ENCODE results near the gene FRMPD2. TPM values are rescaled to one million over a fixed set of nuclear protein-coding genes. Genes with fewer than 3 reads are reported as not detected.

Gene FRMPD2
- total and polyA plus RNA-seq, 2 experiments from 2014 or later: not detected

GRCh38 chr10:48193556-48193955, 80.9 kb downstream of the FRMPD2 start:
- Histone ChIP-seq H3K79me2 (replicated peaks; ENCODE audit: insufficient read depth) (no peaks in the 10 kb centered on the region), H3K4me2 (no peak overlapping the region), H3F3A (replicated peaks; ENCODE audit: low read depth) (no peaks in the 10 kb centered on the region), H3K9me2 (ENCODE audit: insufficient read depth) (peaks cover 6% of the 10 kb centered on the region; the same call in 1 of the 2 replicates), H3K27ac (ENCODE audit: low read depth) (no peak overlapping the region), H3K4me3 (no peak overlapping the region), H3K4me1 (ENCODE audit: insufficient read depth) (peaks cover 5% of the 10 kb centered on the region), H3K27me3 (ENCODE audit: insufficient read depth) (no peaks in the 10 kb centered on the region), H3K36me3 (ENCODE audit: insufficient read depth) (no peaks in the 10 kb centered on the region), H2AFZ (no peak overlapping the region), H4K20me1 (replicated peaks; ENCODE audit: insufficient read depth) (no peaks in the 10 kb centered on the region)
- ATAC-seq (no peak), DNase-seq (ENCODE audit: low spot score) (no peak)
- H3K27me3 Mint-ChIP-seq (ENCODE audit: insufficient read depth, low read depth, poor library complexity): peaks cover 4% of the 10 kb centered on the region
- peaks cover 12% of the 10 kb centered on the region for H3K4me1 Mint-ChIP-seq
- H3K36me3 Mint-ChIP-seq (ENCODE audit: low read depth): no peaks in the 10 kb centered on the region
- no peak overlapping the region for H3K27ac Mint-ChIP-seq
- TF ChIP-seq, protein P1, sequence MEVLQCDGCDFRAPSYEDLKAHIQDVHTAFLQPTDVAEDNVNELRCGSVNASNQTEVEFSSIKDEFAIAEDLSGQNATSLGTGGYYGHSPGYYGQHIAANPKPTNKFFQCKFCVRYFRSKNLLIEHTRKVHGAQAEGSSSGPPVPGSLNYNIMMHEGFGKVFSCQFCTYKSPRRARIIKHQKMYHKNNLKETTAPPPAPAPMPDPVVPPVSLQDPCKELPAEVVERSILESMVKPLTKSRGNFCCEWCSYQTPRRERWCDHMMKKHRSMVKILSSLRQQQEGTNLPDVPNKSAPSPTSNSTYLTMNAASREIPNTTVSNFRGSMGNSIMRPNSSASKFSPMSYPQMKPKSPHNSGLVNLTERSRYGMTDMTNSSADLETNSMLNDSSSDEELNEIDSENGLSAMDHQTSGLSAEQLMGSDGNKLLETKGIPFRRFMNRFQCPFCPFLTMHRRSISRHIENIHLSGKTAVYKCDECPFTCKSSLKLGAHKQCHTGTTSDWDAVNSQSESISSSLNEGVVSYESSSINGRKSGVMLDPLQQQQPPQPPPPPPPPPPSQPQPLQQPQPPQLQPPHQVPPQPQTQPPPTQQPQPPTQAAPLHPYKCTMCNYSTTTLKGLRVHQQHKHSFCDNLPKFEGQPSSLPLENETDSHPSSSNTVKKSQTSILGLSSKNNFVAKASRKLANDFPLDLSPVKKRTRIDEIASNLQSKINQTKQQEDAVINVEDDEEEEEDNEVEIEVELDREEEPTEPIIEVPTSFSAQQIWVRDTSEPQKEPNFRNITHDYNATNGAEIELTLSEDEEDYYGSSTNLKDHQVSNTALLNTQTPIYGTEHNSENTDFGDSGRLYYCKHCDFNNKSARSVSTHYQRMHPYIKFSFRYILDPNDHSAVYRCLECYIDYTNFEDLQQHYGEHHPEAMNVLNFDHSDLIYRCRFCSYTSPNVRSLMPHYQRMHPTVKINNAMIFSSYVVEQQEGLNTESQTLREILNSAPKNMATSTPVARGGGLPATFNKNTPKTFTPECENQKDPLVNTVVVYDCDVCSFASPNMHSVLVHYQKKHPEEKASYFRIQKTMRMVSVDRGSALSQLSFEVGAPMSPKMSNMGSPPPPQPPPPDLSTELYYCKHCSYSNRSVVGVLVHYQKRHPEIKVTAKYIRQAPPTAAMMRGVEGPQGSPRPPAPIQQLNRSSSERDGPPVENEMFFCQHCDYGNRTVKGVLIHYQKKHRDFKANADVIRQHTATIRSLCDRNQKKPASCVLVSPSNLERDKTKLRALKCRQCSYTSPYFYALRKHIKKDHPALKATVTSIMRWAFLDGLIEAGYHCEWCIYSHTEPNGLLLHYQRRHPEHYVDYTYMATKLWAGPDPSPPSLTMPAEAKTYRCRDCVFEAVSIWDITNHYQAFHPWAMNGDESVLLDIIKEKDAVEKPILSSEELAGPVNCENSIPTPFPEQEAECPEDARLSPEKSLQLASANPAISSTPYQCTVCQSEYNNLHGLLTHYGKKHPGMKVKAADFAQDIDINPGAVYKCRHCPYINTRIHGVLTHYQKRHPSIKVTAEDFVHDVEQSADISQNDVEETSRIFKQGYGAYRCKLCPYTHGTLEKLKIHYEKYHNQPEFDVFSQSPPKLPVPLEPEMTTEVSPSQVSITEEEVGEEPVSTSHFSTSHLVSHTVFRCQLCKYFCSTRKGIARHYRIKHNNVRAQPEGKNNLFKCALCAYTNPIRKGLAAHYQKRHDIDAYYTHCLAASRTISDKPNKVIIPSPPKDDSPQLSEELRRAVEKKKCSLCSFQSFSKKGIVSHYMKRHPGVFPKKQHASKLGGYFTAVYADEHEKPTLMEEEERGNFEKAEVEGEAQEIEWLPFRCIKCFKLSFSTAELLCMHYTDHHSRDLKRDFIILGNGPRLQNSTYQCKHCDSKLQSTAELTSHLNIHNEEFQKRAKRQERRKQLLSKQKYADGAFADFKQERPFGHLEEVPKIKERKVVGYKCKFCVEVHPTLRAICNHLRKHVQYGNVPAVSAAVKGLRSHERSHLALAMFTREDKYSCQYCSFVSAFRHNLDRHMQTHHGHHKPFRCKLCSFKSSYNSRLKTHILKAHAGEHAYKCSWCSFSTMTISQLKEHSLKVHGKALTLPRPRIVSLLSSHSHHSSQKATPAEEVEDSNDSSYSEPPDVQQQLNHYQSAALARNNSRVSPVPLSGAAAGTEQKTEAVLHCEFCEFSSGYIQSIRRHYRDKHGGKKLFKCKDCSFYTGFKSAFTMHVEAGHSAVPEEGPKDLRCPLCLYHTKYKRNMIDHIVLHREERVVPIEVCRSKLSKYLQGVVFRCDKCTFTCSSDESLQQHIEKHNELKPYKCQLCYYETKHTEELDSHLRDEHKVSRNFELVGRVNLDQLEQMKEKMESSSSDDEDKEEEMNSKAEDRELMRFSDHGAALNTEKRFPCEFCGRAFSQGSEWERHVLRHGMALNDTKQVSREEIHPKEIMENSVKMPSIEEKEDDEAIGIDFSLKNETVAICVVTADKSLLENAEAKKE (CRISPR knock-in tag; IDR thresholded peaks at IDR 0.05): no peak
- TF ChIP-seq STAT1 (IDR thresholded peaks at IDR 0.05; ENCODE audit: unreplicated experiment): no peak
- no peak for TF ChIP-seq ZNF331 (CRISPR knock-in tag; IDR thresholded peaks at IDR 0.05; ENCODE audit: low read depth)
- no peak for TF ChIP-seq EZH2phosphoT487 (IDR thresholded peaks at IDR 0.05; ENCODE audit: unreplicated experiment)
- TF ChIP-seq EZH2 (IDR thresholded peaks at IDR 0.05; ENCODE audit: low read depth, unreplicated experiment): no peak
- TF ChIP-seq NANOG (IDR thresholded peaks at IDR 0.05; ENCODE audit: borderline replicate concordance): no peak
- H3K4me3 Mint-ChIP-seq: no peak overlapping the region
- no peaks in the 10 kb centered on the region for H3K9me3 Mint-ChIP-seq

All from GM23338 (cell line).